GM12875 (cell line): ENCODE measurements around the gene PRKCB.

Experiments used
- H3K4me3 ChIP-seq: one replicate; pipeline ENCODE4 v1.5.1; 2011; ENCODE audit warnings: low read depth, low read length, control low read depth
- TF ChIP-seq, protein P1 (sequence below): IDR thresholded peaks from 2 replicates; pipeline ENCODE4 v1.5.1; 2011; ENCODE audit warnings: low read depth, mild to moderate bottlenecking, control low read depth, inconsistent platforms, low read length, moderate library complexity, borderline replicate concordance; ENCODE audit not compliant: insufficient read depth

Gene PRKCB

DNA sequence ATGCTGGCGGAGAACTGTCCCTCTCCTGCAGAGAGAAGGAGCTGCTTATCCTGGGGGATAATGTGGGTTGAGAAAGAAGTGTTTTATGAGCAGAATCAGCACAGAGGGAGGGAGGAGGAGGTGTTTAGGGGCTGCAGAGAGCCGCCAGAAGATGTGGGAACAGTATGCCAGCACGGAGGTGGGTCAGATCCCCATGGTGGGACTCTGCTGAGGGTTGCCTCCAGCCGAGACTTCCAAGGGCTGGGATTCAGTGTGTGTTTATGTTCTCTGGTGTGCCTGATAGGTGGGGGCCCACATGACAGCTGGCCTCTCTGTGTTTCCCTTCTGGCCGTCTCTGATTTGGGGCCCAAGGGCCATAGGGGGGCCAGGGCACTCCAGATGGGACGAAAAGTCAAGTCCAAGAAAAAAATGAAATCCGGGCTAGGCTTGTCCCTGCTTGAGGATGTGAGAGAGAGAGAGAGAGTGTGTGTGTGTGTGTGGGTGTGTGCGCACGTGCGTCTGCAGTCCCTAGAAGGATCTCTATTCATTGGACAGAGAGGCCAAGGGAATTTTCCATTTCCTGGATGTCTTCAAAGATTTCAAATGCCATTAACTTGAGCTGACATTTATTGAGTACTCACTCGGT, 21.6 kb downstream of the PRKCB start:
- no peak overlapping the region for H3K4me3 ChIP-seq
- TF ChIP-seq, protein P1, sequence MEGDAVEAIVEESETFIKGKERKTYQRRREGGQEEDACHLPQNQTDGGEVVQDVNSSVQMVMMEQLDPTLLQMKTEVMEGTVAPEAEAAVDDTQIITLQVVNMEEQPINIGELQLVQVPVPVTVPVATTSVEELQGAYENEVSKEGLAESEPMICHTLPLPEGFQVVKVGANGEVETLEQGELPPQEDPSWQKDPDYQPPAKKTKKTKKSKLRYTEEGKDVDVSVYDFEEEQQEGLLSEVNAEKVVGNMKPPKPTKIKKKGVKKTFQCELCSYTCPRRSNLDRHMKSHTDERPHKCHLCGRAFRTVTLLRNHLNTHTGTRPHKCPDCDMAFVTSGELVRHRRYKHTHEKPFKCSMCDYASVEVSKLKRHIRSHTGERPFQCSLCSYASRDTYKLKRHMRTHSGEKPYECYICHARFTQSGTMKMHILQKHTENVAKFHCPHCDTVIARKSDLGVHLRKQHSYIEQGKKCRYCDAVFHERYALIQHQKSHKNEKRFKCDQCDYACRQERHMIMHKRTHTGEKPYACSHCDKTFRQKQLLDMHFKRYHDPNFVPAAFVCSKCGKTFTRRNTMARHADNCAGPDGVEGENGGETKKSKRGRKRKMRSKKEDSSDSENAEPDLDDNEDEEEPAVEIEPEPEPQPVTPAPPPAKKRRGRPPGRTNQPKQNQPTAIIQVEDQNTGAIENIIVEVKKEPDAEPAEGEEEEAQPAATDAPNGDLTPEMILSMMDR = no peak

DNA sequence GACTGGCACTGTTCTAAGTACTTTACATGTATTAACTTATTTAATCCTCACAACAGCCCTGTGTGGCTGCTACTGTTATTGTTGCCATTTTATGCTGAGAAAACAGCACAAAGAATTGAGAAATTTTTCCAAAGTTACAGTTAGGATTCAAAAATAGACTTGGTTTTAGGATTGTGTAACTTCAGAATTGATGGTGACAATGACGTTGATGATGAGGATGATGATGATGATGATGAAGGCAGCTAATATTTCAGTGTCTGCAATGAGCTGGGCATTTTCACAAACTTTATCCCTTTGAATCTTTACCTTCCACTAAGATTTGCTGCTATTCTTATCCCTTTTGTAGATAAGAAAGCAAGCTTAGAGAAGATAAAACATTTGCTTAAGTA, 22.1 kb downstream of the PRKCB start:
- no peak overlapping the region for H3K4me3 ChIP-seq
- TF ChIP-seq, protein P1 = no peak

DNA sequence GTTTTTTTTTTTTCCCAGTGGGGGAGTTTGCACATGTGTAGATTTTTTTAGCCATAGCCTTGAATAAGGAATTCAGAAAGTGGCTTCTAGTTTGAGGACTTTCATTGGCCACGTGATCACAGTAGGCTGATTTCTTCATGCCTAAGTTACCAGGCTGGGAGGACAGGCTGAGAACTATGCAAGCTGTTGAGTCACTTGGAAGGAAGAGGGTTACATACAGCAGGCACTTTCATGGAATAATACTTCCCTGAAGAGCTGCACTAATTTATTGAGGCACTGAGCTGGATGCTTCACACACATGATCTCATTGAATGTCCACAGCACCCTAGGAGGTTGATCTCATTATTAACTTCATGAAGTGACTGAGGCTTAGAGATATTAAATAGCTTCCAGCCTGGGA, 22.8 kb downstream of the PRKCB start:
- TF ChIP-seq, protein P1 = no peak
- H3K4me3 ChIP-seq = no peak overlapping the region

DNA sequence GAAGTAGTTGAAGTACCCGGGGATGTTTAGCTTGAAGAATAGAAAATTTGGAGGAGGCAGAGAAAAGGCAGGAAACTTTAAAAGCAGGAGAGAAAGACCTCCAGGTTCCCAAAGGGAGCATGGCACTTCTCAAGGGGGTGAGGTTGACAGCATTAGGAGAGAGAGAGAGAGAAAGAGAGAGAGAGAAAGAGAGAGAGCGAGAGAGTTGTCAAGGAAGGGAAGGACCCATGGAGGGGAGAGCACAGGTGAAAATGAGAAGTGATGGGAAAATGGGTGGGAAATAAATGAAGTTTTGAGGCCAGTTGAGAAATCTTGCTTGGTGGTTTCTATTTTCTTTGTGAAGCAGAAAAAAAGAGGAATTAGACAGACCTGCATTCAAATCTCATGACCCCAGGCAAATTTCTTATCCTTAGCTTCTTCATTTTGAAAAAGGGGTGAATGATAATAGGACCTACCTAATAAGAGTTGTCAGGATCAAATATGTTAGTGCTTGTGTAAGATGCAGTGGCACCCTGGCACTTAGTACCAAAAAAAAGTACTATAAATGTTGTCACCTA, 24.0 kb downstream of the PRKCB start:
- TF ChIP-seq, protein P1 = no peak

DNA sequence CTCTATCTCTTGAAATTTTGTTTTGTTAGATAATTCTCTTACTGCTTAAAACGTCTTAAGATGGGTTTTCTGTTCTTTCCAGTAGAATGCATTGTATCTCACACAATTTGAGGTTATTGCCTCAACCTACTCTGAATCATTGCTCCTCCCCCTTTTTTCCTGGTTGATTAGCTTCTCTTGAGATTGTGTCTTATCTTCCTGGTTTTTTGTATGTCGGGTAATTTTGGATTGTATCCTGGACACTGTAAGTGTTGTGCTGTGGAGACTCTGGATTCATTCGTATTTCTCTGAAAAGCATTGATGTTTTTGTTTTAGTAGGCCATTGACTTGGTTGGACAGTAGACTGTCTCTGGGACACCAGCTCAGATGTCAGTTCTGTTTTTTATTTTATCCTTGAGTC, 26.1 kb downstream of the PRKCB start:
- H3K4me3 ChIP-seq = no peak overlapping the region

More for the DNA sequence above, 24.0 kb downstream of the PRKCB start:
- H3K4me3 ChIP-seq = no peak overlapping the region

DNA sequence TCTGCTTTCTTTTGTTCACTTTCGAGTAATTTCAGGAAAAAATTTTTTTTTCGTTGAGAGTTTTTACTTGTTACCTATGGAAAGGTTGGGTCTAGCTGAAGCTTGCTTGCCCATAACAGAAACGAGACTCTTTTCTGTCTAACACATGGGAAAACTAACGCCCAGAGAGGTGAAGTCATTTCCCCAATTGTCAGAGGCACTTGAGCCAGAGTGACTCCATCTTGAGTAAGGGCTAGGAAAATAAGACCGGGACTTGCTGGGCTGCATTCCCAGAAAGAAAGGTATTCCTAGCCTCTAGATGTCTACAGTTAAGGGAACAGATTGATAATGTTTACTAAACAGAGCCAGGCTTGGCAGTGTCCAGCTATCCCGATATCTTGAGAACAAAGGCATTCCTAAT, 26.8 kb downstream of the PRKCB start:
- TF ChIP-seq, protein P1 = no peak
- H3K4me3 ChIP-seq = no peak overlapping the region

More for the DNA sequence above, 26.1 kb downstream of the PRKCB start:
- TF ChIP-seq, protein P1 = no peak
